Osteoblast (primary cell): Measurements from ENCODE around the gene E2F8. TPM values are rescaled to one million over a fixed set of nuclear protein-coding genes. Genes with fewer than 3 reads are reported as not detected.

Experiments used
- DNase-seq: peaks from one replicate; pipeline ENCODE4 v3.0.0; 2011; ENCODE audit warnings: low spot score, mixed read lengths; ENCODE audit not compliant: insufficient read length; ENCODE audit errors: missing footprints
- H2AFZ ChIP-seq: 2 replicates; pipeline ENCODE4 v1.6.0; 2011; ENCODE audit warnings: mild to moderate bottlenecking, low read length
- H3K27ac ChIP-seq: 2 replicates; pipeline ENCODE4 v1.5.1; 2011; ENCODE audit warnings: mild to moderate bottlenecking, low read depth, low read length, moderate library complexity
- H3K27me3 ChIP-seq: 2 replicates; pipeline ENCODE4 v1.6.0; 2012; ENCODE audit warnings: mild to moderate bottlenecking, control low read depth, inconsistent platforms, low read length, moderate library complexity; ENCODE audit not compliant: insufficient read depth
- H3K36me3 ChIP-seq: 2 replicates; pipeline ENCODE4 v1.5.1; 2011; ENCODE audit warnings: mild to moderate bottlenecking, low read length, control low read depth, moderate library complexity; ENCODE audit not compliant: insufficient read depth
- H3K4me1 ChIP-seq: 2 replicates; pipeline ENCODE4 v1.5.1; 2011; ENCODE audit warnings: mild to moderate bottlenecking, low read length, control low read depth, moderate library complexity; ENCODE audit not compliant: insufficient read depth
- H3K4me2 ChIP-seq: 2 replicates; pipeline ENCODE4 v1.6.0; 2011; ENCODE audit warnings: mild to moderate bottlenecking, low read length; ENCODE audit not compliant: insufficient read depth
- H3K4me3 ChIP-seq: fragments of 200-600 bp; sonication (generic); 3 replicates; pipeline ENCODE4 v1.5.1; 2012; ENCODE audit warnings: mild to moderate bottlenecking, low read length, inconsistent platforms; ENCODE audit not compliant: insufficient read depth
- H3K79me2 ChIP-seq: 2 replicates; pipeline ENCODE4 v1.6.0; 2012; ENCODE audit warnings: mild to moderate bottlenecking, low read length, control low read depth, inconsistent platforms; ENCODE audit not compliant: insufficient read depth
- H3K9me3 ChIP-seq: 2 replicates; pipeline ENCODE4 v1.5.1; 2011; ENCODE audit warnings: low read depth, low read length, control low read depth
- H4K20me1 ChIP-seq: 2 replicates; pipeline ENCODE4 v1.6.0; 2012; ENCODE audit warnings: mild to moderate bottlenecking, low read length, control low read depth; ENCODE audit not compliant: insufficient read depth
- CTCF ChIP-seq: IDR thresholded peaks from 2 replicates; pipeline ENCODE4 v1.5.1; 2011; ENCODE audit warnings: mild to moderate bottlenecking, low read depth, low read length, moderate library complexity; ENCODE audit errors: extremely low read depth
- total RNA-seq: library from RNA; depleted of rRNA; stranded (reverse); fragments of >200 nt; gene quantifications from 2 replicates; pipeline ENCODE4 v1.2.3, GENCODE V29; 2012

Gene E2F8
- total RNA-seq, 1 donor, result 0.36 TPM

- Histone ChIP-seq H3K4me3 (no peak overlapping the region), H4K20me1 (no peaks in the 10 kb centered on the region), H3K27me3 (no peaks in the 10 kb centered on the region), H3K4me1 (no peaks in the 10 kb centered on the region), H3K79me2 (no peaks in the 10 kb centered on the region), H2AFZ (no peak overlapping the region), H3K4me2 (no peak overlapping the region), H3K9me3 (no peaks in the 10 kb centered on the region), H3K27ac (no peak overlapping the region), H3K36me3 (no peaks in the 10 kb centered on the region)
- no peak for DNase-seq
- no peak for TF ChIP-seq CTCF
These were observed 49.1 kb downstream of the E2F8 start for GRCh38 chr11:19191530-19192169.

- Histone ChIP-seq H3K4me3 (no peak overlapping the region), H3K4me1 (no peaks in the 10 kb centered on the region), H4K20me1 (no peaks in the 10 kb centered on the region), H3K27ac (no peak overlapping the region), H3K9me3 (no peaks in the 10 kb centered on the region), H3K36me3 (no peaks in the 10 kb centered on the region), H3K27me3 (no peaks in the 10 kb centered on the region), H2AFZ (no peak overlapping the region), H3K4me2 (no peak overlapping the region), H3K79me2 (no peaks in the 10 kb centered on the region)
- DNase-seq, result no peak
- no peak for TF ChIP-seq CTCF
These were observed 52.9 kb downstream of the E2F8 start for GRCh38 chr11:19187833-19188258.

GRCh38 chr11:19187114-19187832 is 53.5 kb downstream of the E2F8 start:
- Histone ChIP-seq H3K36me3 (no peaks in the 10 kb centered on the region), H3K4me2 (no peak overlapping the region), H4K20me1 (no peaks in the 10 kb centered on the region), H3K27me3 (no peaks in the 10 kb centered on the region), H2AFZ (no peak overlapping the region), H3K4me3 (no peak overlapping the region), H3K27ac (no peak overlapping the region), H3K79me2 (no peaks in the 10 kb centered on the region), H3K9me3 (no peaks in the 10 kb centered on the region), H3K4me1 (no peaks in the 10 kb centered on the region)
- no peak for TF ChIP-seq CTCF
- peak; percentile 79 for DNase-seq

- no peak for TF ChIP-seq CTCF
- H4K20me1 ChIP-seq, result no peaks in the 10 kb centered on the region
- no peak overlapping the region for H3K4me2 ChIP-seq
- H3K9me3 ChIP-seq, result no peaks in the 10 kb centered on the region
- no peak for DNase-seq
- no peaks in the 10 kb centered on the region for H3K79me2 ChIP-seq
- H2AFZ ChIP-seq, result no peak overlapping the region
- no peaks in the 10 kb centered on the region for H3K36me3 ChIP-seq
- H3K4me3 ChIP-seq, result no peak overlapping the region
- no peak overlapping the region for H3K27ac ChIP-seq
- H3K27me3 ChIP-seq, result no peaks in the 10 kb centered on the region
- no peaks in the 10 kb centered on the region for H3K4me1 ChIP-seq
These were observed 55.2 kb downstream of the E2F8 start for GRCh38 chr11:19185516-19186052.
